AG08396 (cell line): ENCODE data around the gene CAMK2A.

ENCODE experiments used
- DNase-seq: peaks from one replicate; pipeline ENCODE4 v3.0.0; 2012; ENCODE audit warnings: low spot score, mixed read lengths

Gene CAMK2A

GRCh38 chr5:150209099-150209635 is 80.4 kb downstream of the CAMK2A start:
- no peak for DNase-seq

- DNase-seq = peak; percentile 52
Measured at GRCh38 chr5:150208187-150209098, 81.1 kb downstream of the CAMK2A start.

- no peak for DNase-seq
Measured at GRCh38 chr5:150206779-150207115, 82.8 kb downstream of the CAMK2A start.

- DNase-seq = no peak
Measured at GRCh38 chr5:150206098-150206778, 83.3 kb downstream of the CAMK2A start.

GRCh38 chr5:150204590-150204960 is 85.0 kb downstream of the CAMK2A start:
- DNase-seq = no peak

- DNase-seq = no peak
Measured at GRCh38 chr5:150203832-150204589, 85.6 kb downstream of the CAMK2A start.

GRCh38 chr5:150202501-150202900 is 87.1 kb downstream of the CAMK2A start:
- no peak for DNase-seq

- no peak for DNase-seq
Measured at GRCh38 chr5:150197476-150197875, 92.1 kb downstream of the CAMK2A start.

- no peak for DNase-seq
Measured at GRCh38 chr5:150196986-150197385, 92.6 kb downstream of the CAMK2A start.

- no peak for DNase-seq
Measured at GRCh38 chr5:150196514-150196913, 93.1 kb downstream of the CAMK2A start.

- no peak for DNase-seq
Measured at GRCh38 chr5:150195736-150196485, 93.7 kb downstream of the CAMK2A start.

- DNase-seq = no peak
Measured at GRCh38 chr5:150192462-150192861, 97.1 kb downstream of the CAMK2A start.

GRCh38 chr5:150190987-150191386 is 98.6 kb downstream of the CAMK2A start:
- DNase-seq = no peak

GRCh38 chr5:150190503-150190979 is 99.0 kb downstream of the CAMK2A start:
- DNase-seq = no peak

- no peak for DNase-seq
Measured at GRCh38 chr5:150189728-150190502, 99.7 kb downstream of the CAMK2A start, which contains the start of gene SLC6A7. TSS of gene SLC6A7 (plus strand) at chr5:150190062. CDS start at chr5:150190328, 266 bp downstream.

GRCh38 chr5:150189326-150189725 is 100.2 kb downstream of the CAMK2A start:
- no peak for DNase-seq

GRCh38 chr5:150188146-150188842 is 101.3 kb downstream of the CAMK2A start:
- DNase-seq = no peak

- no peak for DNase-seq
Measured at GRCh38 chr5:150186897-150187296, 102.7 kb downstream of the CAMK2A start.

GRCh38 chr5:150186137-150186536 is 103.4 kb downstream of the CAMK2A start:
- no peak for DNase-seq
